ENCODE data around the gene COX8A.

Gene COX8A

GRCh38 chr11:63945477-63946163 is 28.8 kb upstream of the COX8A start:
- no peak overlapping the region for H3K9ac ChIP-seq (ENCODE audit: low read depth, low read length, poor library complexity, severe bottlenecking)

DNA sequence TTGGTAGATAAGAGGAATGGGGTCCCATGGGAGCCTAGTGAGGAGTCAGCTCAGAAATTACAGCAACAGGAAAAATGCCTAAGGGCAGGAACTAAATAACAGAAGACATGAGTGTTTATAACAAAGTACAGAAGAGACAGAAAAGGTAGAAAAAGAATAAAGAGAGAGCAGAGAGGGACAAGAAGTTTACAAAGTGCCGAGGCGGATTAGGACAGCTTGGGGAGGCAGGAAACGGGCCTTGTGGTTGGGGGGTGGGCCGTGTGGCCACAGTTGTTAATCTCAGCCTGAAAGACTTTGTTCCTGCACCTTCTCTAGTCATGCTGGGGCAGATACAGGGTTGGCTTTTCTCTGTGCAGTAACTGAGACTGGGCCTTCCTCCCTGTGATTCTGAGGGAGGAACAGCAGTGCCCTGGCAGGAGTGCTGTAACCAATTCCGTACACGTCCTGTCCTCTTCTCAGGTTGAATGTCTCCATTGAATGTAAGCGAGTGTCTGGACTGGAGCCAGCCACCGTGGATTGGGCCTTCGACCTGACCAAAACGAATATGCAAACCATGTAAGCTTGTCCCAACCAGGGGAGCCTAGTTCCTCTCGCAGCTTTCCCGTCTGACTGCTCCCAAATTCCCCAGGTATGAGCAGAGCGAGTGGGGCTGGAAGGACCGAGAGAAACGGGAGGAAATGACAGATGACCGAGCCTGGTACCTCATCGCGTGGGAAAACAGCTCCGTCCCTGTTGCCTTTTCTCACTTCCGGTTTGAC is 22.5 kb upstream of the COX8A start:
- peak overlapping the region; percentile 69 for H3K4me3 ChIP-seq (ENCODE audit: low read length, poor library complexity, severe bottlenecking)
- H2AFZ ChIP-seq (ENCODE audit: low read length), result no peak overlapping the region
- H3K27me3 ChIP-seq (ENCODE audit: insufficient read depth, low read length, poor library complexity, severe bottlenecking), result no peaks in the 10 kb centered on the region
- H3K4me2 ChIP-seq (ENCODE audit: low read depth, low read length, poor library complexity, severe bottlenecking), result peak overlapping the region; percentile 90
- peaks cover 45% of the 10 kb centered on the region; the same call in 1 of the 2 replicates for H3K36me3 ChIP-seq (ENCODE audit: insufficient read depth, low read length)
- peak overlapping the region; percentile 65 for H3K9ac ChIP-seq (ENCODE audit: low read depth, low read length, poor library complexity, severe bottlenecking)
- TF ChIP-seq, protein P1, sequence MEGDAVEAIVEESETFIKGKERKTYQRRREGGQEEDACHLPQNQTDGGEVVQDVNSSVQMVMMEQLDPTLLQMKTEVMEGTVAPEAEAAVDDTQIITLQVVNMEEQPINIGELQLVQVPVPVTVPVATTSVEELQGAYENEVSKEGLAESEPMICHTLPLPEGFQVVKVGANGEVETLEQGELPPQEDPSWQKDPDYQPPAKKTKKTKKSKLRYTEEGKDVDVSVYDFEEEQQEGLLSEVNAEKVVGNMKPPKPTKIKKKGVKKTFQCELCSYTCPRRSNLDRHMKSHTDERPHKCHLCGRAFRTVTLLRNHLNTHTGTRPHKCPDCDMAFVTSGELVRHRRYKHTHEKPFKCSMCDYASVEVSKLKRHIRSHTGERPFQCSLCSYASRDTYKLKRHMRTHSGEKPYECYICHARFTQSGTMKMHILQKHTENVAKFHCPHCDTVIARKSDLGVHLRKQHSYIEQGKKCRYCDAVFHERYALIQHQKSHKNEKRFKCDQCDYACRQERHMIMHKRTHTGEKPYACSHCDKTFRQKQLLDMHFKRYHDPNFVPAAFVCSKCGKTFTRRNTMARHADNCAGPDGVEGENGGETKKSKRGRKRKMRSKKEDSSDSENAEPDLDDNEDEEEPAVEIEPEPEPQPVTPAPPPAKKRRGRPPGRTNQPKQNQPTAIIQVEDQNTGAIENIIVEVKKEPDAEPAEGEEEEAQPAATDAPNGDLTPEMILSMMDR (conservative IDR thresholded peaks at IDR 0.05; ENCODE audit: low read length), result no peak
- TF ChIP-seq EZH2phosphoT487 (IDR thresholded peaks at IDR 0.05; ENCODE audit: borderline replicate concordance), result no peak
- H3K9me2 ChIP-seq (replicated peaks; ENCODE audit: low read depth, low read length), result no peaks in the 10 kb centered on the region
- H3K4me1 ChIP-seq (ENCODE audit: insufficient read depth, low read length, poor library complexity, severe bottlenecking), result peaks cover 21% of the 10 kb centered on the region
- no peaks in the 10 kb centered on the region for H3K79me2 ChIP-seq (ENCODE audit: insufficient read depth, low read length)
- no peaks in the 10 kb centered on the region for H3K9me3 ChIP-seq (ENCODE audit: insufficient read depth, low read depth, low read length)
- H3F3A ChIP-seq (ENCODE audit: low read depth), result peaks cover 6% of the 10 kb centered on the region; the same call in 1 of the 2 replicates
- H4K20me1 ChIP-seq (ENCODE audit: insufficient read depth, low read length, poor library complexity, severe bottlenecking), result peaks cover 6% of the 10 kb centered on the region

More at GRCh38 chr11:63945477-63946163, 28.8 kb upstream of the COX8A start:
- TF ChIP-seq EZH2phosphoT487 (IDR thresholded peaks at IDR 0.05; ENCODE audit: borderline replicate concordance), result no peak
- TF ChIP-seq, protein P1 (conservative IDR thresholded peaks at IDR 0.05; ENCODE audit: low read length), result peak; percentile 69
- H3K36me3 ChIP-seq (ENCODE audit: insufficient read depth, low read length), result peaks cover 14% of the 10 kb centered on the region; the same call in 1 of the 2 replicates
- no peak overlapping the region for H3K4me2 ChIP-seq (ENCODE audit: low read depth, low read length, poor library complexity, severe bottlenecking)
- H3K4me3 ChIP-seq (ENCODE audit: low read length, poor library complexity, severe bottlenecking), result no peak overlapping the region
- peaks cover 23% of the 10 kb centered on the region for H3K4me1 ChIP-seq (ENCODE audit: insufficient read depth, low read length, poor library complexity, severe bottlenecking)
- no peaks in the 10 kb centered on the region for H3K9me3 ChIP-seq (ENCODE audit: insufficient read depth, low read depth, low read length)
- no peaks in the 10 kb centered on the region for H3F3A ChIP-seq (ENCODE audit: low read depth)
- no peaks in the 10 kb centered on the region for H3K27me3 ChIP-seq (ENCODE audit: insufficient read depth, low read length, poor library complexity, severe bottlenecking)
- H4K20me1 ChIP-seq (ENCODE audit: insufficient read depth, low read length, poor library complexity, severe bottlenecking), result peaks cover 24% of the 10 kb centered on the region
- no peak overlapping the region for H2AFZ ChIP-seq (ENCODE audit: low read length)
- H3K79me2 ChIP-seq (ENCODE audit: insufficient read depth, low read length), result peaks cover 52% of the 10 kb centered on the region
- H3K9me2 ChIP-seq (replicated peaks; ENCODE audit: low read depth, low read length), result no peaks in the 10 kb centered on the region

GRCh38 chr11:63952570-63952969 is 21.9 kb upstream of the COX8A start:
- H3K4me2 ChIP-seq (ENCODE audit: low read depth, low read length, poor library complexity, severe bottlenecking), result peak overlapping the region; percentile 90
- no peaks in the 10 kb centered on the region for H3K9me2 ChIP-seq (replicated peaks; ENCODE audit: low read depth, low read length)
- H4K20me1 ChIP-seq (ENCODE audit: insufficient read depth, low read length, poor library complexity, severe bottlenecking), result peaks cover 6% of the 10 kb centered on the region
- peak overlapping the region; percentile 69 for H3K4me3 ChIP-seq (ENCODE audit: low read length, poor library complexity, severe bottlenecking)
- TF ChIP-seq, protein P1 (conservative IDR thresholded peaks at IDR 0.05; ENCODE audit: low read length), result no peak
- no peak for TF ChIP-seq EZH2phosphoT487 (IDR thresholded peaks at IDR 0.05; ENCODE audit: borderline replicate concordance)
- H3K4me1 ChIP-seq (ENCODE audit: insufficient read depth, low read length, poor library complexity, severe bottlenecking), result peaks cover 21% of the 10 kb centered on the region
- peaks cover 6% of the 10 kb centered on the region; the same call in 1 of the 2 replicates for H3F3A ChIP-seq (ENCODE audit: low read depth)
- no peak overlapping the region for H2AFZ ChIP-seq (ENCODE audit: low read length)
- H3K9me3 ChIP-seq (ENCODE audit: insufficient read depth, low read depth, low read length), result no peaks in the 10 kb centered on the region
- peak overlapping the region; percentile 55 for H3K9ac ChIP-seq (ENCODE audit: low read depth, low read length, poor library complexity, severe bottlenecking)
- H3K79me2 ChIP-seq (ENCODE audit: insufficient read depth, low read length), result no peaks in the 10 kb centered on the region
- H3K36me3 ChIP-seq (ENCODE audit: insufficient read depth, low read length), result peaks cover 44% of the 10 kb centered on the region; the same call in 1 of the 2 replicates
- H3K27me3 ChIP-seq (ENCODE audit: insufficient read depth, low read length, poor library complexity, severe bottlenecking), result no peaks in the 10 kb centered on the region
